NOMO-1 treated with DMSO at 0.1 percent for 48 hours (cell line): ENCODE data around the gene PARN.
"Not testable (repeated sequence)": the region's sequence is repeated elsewhere in the genome, so short reads cannot be mapped to it uniquely, and the experiment has no call there.

Experiments
- DNase-seq: peaks from one replicate; lab custom pipeline; 2025; ENCODE audit not compliant: unreplicated experiment; lab: John Stamatoyannopoulos, UW

Gene PARN

DNA sequence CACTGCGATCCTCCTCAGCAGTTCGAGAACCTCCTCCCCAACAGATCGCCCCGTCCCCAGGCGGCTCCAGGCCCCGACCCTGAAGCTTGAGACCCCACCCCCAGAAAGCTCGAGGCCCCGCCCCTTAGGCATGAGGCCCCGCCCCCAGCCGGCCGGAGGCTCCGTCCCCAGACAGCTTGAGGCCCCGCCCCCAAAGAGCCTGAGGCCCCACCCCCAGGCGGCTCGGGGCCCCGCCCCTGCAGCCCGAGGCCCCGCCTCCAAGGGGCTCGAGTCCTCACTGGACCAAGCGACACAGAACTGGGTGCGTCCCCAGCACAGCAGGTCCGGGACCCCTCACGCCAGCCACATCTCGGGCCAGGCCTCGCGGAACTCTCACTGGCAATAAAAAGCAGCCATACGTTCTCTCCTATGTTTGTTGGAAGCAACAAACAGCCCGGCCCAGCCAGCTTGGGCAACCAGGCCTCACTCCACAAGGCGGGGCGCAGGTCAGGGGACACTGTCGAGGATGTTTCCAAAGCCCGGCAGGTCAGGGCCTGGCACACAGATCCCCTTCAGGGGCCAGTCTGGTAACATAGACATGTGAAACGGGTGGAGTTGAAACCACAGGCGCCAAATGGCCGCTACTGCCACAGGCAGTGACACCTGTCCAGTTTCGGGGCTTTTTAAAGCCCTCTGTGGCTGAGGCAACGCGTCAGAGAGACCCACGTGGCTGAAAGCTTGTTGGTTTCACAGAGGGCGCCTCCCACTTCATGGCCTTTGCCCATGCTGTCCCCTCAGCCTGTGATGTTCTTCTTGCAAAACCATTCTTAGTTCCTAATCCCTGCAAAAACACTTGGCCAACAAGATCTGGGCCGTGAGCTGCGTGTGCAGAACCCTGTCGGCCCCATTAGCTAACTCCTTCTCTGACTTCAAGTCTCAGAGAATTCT lies 224.2 kb downstream of the PARN start:
- DNase-seq = no peak

DNA sequence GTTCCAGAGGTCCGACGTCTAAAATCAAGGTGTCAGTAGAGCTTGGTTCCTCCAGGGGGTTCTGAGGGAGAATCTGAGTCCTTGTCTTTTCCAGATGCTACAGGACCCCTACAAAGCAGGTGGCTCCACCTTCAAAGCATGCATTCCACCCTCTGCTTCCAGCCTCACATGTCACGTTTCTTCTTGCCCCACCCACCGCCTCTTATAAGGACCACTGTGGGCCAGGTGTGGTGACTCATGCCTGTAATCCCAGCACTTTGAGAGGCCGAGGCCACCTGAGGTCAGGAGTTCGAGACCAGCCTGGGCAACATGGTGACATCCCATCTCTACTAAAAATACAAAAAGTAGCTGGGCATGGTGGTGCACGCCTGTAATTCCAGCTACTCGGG lies 227.1 kb downstream of the PARN start:
- not testable (repeated sequence) for DNase-seq

DNA sequence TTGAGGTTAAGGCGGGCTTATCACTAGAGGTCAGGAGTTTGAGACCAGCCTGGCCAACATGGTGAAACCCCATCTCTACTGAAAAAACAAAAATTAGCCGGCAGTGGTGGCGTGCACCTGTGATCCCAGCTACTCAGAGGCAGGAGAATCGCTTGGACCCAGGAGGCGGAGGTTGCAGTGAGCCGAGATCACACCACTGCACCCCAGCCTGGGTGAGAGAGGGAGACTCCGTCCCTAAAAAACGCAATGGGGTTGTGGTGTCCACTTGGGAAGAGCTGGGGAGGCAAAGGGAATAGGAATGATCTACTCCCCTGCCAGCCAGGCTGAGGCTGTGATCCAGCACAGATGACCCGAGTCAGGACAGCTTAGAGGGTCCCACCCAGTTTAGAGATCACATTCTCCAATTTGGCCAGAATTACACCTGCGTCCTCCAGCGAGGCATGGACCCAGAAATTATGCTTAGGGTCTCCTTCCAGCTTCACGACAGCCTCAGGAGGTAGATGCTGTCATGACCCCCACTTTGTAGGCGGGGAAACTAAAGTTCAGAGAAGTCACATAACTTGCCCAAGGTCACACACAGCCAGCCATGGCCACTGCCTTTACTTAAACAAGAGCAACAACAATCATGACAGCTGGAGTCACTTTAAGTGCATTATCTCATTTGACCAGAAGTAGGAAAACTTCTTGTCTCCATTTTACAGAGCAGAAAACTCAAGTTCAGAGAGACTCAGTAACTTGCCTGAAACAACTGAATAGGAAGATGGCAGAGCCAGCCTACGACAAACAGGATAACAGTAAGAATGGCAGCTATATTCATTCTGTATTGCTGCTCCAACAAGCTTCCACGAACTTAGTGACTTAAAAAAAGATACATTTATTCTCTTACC lies 227.7 kb downstream of the PARN start:
- not testable (repeated sequence) for DNase-seq

DNA sequence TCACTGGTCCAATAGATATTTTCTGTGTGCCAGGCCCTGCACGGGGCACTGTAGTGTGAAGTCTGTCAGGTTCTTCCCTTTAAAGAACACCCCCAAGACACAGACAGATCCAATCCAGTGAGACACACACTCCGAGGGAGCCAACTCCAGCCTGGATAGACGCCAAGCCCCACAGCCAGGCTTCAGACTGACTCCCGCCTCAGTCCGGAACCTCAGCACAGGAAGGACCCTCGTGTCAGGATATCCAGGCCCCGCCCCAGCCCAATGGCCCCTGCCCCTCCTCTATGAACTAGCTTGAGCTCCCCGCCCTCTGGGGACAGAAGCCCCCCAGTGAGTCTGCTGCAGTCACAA lies 228.4 kb downstream of the PARN start:
- DNase-seq = not testable (repeated sequence)

DNA sequence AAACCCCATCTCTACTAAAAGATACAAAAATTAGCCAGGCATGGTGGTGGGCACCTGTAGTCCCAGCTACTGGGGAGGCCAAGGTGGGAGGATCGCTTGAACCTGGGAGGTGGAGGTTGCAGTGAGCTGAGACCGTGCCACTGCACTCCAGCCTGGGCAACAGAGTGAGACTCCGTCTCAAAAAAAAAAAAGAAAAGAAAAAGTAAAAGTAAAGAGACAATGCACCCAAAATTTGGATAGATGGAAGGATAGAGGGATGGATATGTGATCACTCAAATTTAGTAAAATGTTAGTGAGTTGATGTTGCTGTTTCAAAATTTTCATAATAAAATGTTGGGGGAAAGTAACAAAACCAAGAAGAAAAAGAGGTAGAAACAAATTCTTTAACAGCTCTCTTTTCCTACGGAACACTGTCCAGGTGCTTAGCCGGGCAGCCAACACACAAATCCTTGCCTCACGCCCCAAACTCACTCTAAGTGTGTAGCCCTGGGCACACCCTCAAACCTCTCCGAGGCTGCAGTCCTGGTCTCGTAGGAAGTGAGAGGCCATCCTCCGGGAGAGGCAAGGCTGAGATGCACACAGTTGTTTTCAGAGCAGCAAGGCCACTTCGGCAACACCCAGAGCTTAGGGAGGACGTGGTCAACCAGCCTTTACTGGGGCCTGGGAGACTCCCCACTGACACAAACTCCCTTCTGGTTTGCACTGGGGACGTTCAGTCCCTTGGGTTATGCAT lies 228.9 kb downstream of the PARN start:
- DNase-seq = not testable (repeated sequence)

DNA sequence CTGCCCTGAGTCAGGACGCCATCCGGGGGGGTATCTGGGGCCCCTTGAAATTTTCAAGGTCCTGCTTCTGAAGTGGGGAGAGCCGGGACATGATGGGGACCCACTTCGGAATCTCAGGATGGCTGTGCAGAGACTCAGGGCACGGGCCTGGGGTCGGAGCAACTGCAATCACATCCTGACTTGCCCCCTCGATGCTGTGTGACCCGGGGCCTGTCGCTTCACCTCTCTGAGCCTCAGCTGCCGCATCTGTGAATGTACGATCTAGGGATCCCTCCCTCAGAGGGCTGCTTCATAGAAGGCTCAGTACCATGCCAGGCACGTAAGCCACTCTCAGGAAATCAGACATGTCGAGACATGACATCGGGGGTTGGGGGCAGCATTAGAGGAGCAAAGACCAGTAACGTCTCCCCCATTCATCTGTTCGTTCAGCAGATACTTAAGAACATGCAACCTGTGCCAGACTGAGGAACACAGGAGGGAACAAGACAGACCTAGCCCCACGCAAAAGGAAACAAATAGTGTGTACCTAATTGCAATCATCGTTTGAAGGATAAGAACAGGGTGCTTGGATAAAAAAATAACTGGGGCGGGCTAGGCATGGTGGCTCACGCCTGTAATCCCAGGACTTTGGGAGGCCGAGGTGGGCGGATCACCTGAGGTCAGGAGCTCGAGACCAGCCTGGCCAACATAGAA lies 229.6 kb downstream of the PARN start:
- no peak for DNase-seq

DNA sequence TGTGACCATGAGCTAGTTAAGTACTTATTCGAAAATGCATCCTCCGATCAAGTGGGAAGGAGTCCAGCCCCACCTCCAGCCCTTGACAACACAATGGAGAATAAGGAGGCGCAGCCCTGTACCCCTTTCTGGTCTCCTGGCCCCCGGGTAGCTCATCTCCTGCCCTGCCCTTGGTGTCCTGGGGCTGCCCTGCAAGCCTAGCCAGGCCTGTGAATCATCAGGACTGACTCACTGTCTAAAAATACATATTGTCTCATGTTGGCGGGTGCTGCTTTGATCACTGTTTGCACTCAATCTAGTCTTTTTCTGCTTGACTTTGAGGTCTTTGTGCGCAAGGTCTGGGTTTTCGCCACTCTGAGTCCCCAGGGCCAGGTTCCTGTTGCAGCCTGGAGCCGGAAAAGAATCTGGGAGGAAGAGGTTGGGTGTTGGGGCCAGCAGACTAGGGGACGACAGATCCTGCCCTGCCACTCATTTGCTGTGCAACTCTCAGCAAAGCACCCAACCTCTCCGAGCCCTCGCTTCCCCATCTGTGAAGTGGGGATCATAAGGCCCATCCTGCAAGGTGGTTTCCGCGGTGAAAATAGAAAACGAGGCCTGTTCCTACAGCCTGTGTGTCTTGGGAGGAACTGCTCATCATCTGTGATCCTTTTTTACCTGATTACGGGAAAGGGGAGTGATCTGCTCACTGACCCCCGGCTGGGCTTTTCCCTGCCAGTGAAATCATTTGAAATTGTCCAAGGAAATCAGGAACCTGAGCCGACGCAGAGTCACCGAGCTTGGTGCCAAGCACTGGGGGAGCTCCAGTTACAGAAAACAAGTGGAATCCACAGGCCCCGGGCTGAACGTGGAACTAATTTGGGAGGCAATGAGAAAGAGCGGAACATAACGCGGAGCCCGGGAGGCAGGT lies 230.4 kb downstream of the PARN start:
- peak; percentile 27 for DNase-seq

DNA sequence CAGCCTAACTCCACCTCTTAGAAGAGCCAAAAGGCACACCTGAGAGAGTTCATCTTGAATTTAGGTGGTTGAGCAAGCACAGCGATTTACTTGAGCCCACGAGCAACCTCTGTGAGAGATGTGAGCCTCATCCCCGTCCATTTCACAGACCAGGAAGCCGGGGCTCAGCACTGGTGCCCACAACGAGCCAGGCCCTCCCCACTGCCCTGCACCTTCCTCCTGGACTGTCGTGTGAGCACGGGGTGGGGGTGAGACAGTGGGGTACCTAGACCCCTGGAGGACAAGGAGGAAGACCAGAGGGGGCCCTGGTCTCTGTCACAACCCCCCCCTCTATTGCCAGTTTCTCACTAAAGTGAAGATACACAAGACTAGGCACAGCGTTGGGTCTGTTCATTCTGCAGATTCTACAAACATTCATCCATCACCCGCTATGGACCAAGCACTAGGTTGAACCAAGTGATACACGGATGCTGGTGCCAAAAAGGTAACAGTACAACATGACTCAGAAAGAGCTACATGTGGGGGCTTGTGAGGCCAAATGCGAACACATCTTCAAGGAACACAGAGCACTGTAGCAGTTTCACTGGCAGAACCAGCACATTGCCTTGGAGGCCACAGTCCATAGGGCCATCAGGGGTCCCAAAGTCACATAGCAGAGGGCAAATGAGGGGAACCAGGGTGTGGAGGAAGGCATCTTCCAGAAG lies 231.9 kb downstream of the PARN start:
- DNase-seq = no peak

DNA sequence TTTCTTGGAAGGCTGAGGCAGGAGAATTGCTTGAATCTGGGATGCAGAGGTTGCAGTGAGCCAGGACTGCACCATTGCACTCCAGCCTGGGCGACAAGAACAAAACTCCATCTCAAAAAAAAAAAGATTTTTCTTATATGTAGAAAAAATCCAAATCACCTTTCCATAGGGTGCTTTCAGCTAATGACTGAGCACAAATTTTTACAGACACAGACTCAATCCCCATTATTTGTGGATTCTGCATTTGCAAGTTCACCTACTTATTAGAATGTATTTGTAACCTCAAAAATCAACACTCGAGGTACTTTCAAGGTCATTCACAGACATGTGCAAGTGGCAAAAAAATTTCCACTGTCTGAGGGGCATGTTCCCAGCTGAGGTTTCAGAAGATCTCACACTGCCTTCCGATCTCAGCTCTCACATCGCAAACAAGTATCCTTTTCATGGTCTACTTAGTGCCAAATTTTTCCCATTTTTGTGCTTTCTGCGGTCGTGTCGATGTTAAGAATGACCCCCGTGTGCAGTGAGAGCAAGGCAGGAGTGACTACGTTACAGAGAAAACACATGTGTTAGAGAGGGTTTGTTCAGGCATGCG lies 234.3 kb downstream of the PARN start:
- DNase-seq = not testable (repeated sequence)

DNA sequence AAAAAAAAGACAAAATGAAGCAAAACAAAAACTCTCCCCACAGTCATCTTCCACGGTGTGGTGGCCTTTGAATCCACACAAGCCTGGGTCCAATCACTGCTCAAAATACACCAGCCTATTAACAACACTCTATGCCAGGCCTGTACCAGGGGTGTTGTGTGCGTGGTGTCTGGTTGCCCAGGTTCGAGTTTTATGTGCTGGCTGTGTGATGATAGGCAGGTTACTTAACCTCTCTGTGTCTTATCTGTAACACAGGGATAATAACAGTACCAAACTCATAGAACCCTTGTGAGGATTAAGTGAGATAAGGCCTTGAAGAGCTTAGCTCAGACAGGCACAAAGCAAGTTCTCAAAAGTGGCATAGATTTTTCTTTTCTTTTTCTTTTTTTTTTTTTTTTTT lies 235.2 kb downstream of the PARN start:
- DNase-seq = no peak

DNA sequence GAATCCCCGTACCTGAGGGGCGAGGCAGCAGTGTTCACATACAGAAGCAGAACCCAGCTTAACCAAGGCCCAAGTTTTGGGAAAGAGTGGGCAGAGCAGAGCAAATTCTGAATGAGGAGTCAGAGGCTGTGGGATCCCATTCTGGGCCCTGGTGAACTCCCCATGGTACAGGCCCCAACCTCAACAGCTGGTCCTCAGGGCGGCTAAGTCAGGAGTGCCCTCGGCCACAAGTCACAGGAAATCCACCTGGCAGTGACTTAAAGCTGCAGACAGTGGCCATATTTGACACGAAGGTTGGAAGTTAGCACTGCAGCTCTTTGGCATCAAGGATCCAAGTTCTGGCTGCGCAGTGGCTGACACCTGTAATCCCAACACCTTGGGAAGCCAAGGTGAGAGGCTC lies 237.1 kb downstream of the PARN start:
- DNase-seq = no peak

DNA sequence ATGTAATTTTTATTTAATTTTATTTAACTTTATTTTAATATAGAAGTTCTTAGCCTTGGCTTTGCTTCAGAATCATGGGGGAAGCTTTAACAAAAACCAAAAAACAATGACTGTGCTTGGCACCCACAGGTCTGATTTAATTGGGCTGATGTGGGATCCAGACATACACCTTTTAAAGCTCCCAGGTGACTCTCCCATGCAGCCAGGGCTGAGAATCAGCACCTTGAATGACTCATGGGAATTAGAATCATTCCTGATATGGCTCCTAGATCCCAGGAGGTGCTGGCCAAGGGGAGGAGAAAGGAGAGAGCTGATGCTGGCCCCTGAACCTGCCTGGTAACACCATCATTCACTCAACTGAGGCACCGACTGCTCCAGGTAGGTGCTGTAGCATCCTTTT lies 240.7 kb downstream of the PARN start:
- DNase-seq = no peak

DNA sequence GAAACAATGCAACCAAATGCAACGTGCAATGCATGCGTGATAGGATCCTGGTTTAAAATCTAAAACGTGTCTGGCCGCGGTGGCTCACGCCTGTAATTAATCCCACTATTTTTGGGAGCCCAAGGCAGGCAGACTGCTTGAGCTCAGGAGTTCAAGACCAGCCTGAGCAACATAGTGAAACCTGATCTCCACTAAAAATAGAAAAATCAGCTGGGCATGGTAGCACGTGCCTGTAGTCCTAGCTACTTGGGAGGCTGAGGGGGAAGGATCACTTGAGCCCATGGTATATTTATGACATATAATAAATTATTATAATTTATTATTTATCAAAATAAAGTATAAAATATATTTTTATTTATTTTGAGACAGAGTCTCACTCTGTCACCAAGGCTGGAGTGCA lies 241.8 kb downstream of the PARN start:
- no peak for DNase-seq

DNA sequence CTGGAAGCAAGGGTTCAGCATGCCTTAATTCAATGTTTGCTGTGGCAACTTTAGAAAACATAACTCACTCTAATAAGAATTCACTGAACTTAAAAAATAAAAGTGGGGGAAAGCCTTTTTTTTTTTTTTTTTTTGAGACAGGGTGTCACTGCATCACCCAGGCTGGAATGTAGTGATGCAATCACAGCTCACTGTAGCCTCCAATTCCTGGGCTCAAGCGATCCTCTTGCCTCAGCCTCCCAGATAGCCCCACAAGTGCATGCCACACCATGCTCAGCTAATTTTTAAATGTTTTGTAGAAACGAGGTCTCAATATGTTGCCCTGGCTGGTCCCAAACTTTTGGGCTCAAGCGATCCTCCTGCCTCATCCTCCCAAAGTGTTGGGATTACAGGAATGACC lies 243.9 kb downstream of the PARN start:
- DNase-seq = no peak
